Esophagus squamous epithelium (tissue), 4 donors: Measurements from ENCODE around the gene ATF7IP.

Source experiments
- POLR2A ChIP-seq, 4 donors: fragments of 450-650 bp; IDR thresholded peaks; one replicate each; pipeline ENCODE4 v1.6.1; 2017; ENCODE audit warnings: antibody characterized with exemption in 4 of 4, mild to moderate bottlenecking in 4 of 4, moderate library complexity in 3 of 4
- TF ChIP-seq, protein P1 (sequence below), 6 experiments: fragments of 450-650 bp in 4 of 6; fragments of 200-600 bp in 2 of 6; sonication (generic) in 2 of 6; IDR thresholded peaks; one replicate each; pipeline ENCODE4 v1.5.1; 2016 to 2019; ENCODE audit warnings: antibody characterized with exemption in 6 of 6, mild to moderate bottlenecking in 4 of 6, moderate library complexity in 4 of 6

- TF ChIP-seq, protein P1, sequence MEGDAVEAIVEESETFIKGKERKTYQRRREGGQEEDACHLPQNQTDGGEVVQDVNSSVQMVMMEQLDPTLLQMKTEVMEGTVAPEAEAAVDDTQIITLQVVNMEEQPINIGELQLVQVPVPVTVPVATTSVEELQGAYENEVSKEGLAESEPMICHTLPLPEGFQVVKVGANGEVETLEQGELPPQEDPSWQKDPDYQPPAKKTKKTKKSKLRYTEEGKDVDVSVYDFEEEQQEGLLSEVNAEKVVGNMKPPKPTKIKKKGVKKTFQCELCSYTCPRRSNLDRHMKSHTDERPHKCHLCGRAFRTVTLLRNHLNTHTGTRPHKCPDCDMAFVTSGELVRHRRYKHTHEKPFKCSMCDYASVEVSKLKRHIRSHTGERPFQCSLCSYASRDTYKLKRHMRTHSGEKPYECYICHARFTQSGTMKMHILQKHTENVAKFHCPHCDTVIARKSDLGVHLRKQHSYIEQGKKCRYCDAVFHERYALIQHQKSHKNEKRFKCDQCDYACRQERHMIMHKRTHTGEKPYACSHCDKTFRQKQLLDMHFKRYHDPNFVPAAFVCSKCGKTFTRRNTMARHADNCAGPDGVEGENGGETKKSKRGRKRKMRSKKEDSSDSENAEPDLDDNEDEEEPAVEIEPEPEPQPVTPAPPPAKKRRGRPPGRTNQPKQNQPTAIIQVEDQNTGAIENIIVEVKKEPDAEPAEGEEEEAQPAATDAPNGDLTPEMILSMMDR (IDR thresholded peaks at IDR 0.05) = no peak
- TF ChIP-seq POLR2A (IDR thresholded peaks at IDR 0.05) = no peak
These were observed 76.9 kb downstream of the ATF7IP start for GRCh38 chr12:14442221-14442881.
